SW480 (cell line): Measurements from ENCODE around the gene SMIM32.

Source experiments
- DNase-seq: peaks from one replicate; pipeline ENCODE4 v3.0.0-alpha.2; 2016; ENCODE audit warnings: low spot score

The SMIM32 gene

GRCh38 chr5:136186796-136187195, 6.2 kb downstream of the SMIM32 start:
- DNase-seq, result no peak

GRCh38 chr5:136185974-136186665, 6.8 kb downstream of the SMIM32 start:
- no peak for DNase-seq

- no peak for DNase-seq
Observed at GRCh38 chr5:136182618-136183017, 10.3 kb downstream of the SMIM32 start.

- peak; percentile 71 for DNase-seq
Observed at GRCh38 chr5:136174021-136174659, 18.8 kb downstream of the SMIM32 start.

- no peak for DNase-seq
Observed at GRCh38 chr5:136169218-136169617, 23.7 kb downstream of the SMIM32 start.

- no peak for DNase-seq
Observed at GRCh38 chr5:136166909-136167308, 26.1 kb downstream of the SMIM32 start.

GRCh38 chr5:136164226-136164625, 28.7 kb downstream of the SMIM32 start:
- no peak for DNase-seq

- DNase-seq, result no peak
Observed at GRCh38 chr5:136162008-136162407, 31.0 kb downstream of the SMIM32 start.

- DNase-seq, result no peak
Observed at GRCh38 chr5:136159457-136159856, 33.5 kb downstream of the SMIM32 start.

GRCh38 chr5:136157514-136157913, 35.4 kb downstream of the SMIM32 start:
- DNase-seq, result no peak

GRCh38 chr5:136155761-136156160, 37.2 kb downstream of the SMIM32 start:
- no peak for DNase-seq

- no peak for DNase-seq
Observed at GRCh38 chr5:136155078-136155477, 37.9 kb downstream of the SMIM32 start.

GRCh38 chr5:136153581-136154236, 39.3 kb downstream of the SMIM32 start:
- DNase-seq, result no peak

GRCh38 chr5:136149891-136150290, 43.1 kb downstream of the SMIM32 start:
- no peak for DNase-seq

GRCh38 chr5:136147632-136148031, 45.3 kb downstream of the SMIM32 start:
- no peak for DNase-seq

- DNase-seq, result no peak
Observed at GRCh38 chr5:136146201-136146600, 46.8 kb downstream of the SMIM32 start.

GRCh38 chr5:136145030-136145429, 47.9 kb downstream of the SMIM32 start:
- no peak for DNase-seq

- DNase-seq, result no peak
Observed at GRCh38 chr5:136143763-136144162, 49.2 kb downstream of the SMIM32 start.

- no peak for DNase-seq
Observed at GRCh38 chr5:136143312-136143711, 49.6 kb downstream of the SMIM32 start.

GRCh38 chr5:136141561-136141960, 51.4 kb downstream of the SMIM32 start:
- DNase-seq, result no peak
